CD14-positive monocyte (primary cell): ENCODE results near the gene USP30. TPM values are rescaled to one million over a fixed set of nuclear protein-coding genes. Genes with fewer than 3 reads are reported as not detected.
A peak's percentile ranks its signal among the peaks of the same experiment; 100 is the strongest.
"Not testable (repeated sequence)": the region's sequence is repeated elsewhere in the genome, so short reads cannot be mapped to it uniquely, and the experiment has no call there.

Experiments
- DNase-seq, 3 donors: peaks; one replicate each; pipeline ENCODE4 v3.0.0-alpha.2; 2011 to 2022
- H2AFZ ChIP-seq: 2 replicates; pipeline ENCODE4 v1.6.0; 2012; ENCODE audit warnings: mild to moderate bottlenecking, low read depth, low read length, inconsistent platforms; ENCODE audit not compliant: insufficient read depth, poor library complexity, severe bottlenecking
- H3K27ac ChIP-seq, 2 donors: 1 replicate in 1 of 2; 2 replicates in 1 of 2; pipeline ENCODE4 v1.5.1; 2012 to 2013; ENCODE audit warnings: low read length in 2 of 2, control low read depth in 1 of 2, inconsistent platforms in 1 of 2, low read depth in 1 of 2, mild to moderate bottlenecking in 1 of 2
- H3K27me3 ChIP-seq, 2 donors: one replicate each; pipeline versions ENCODE4 v1.6.0 to v1.6.1; 2011 to 2013; ENCODE audit warnings: low read length in 2 of 2; ENCODE audit not compliant: control insufficient read depth in 2 of 2, insufficient read depth in 2 of 2
- H3K36me3 ChIP-seq, 2 donors: replicated peaks in 1 of 2; 1 replicate in 1 of 2; 2 replicates in 1 of 2; pipeline versions ENCODE4 v1.5.1 to v1.6.1; 2012 to 2013; ENCODE audit warnings: low read length in 2 of 2, control low read depth in 1 of 2, inconsistent platforms in 1 of 2, mild to moderate bottlenecking in 1 of 2; ENCODE audit not compliant: insufficient read depth in 2 of 2, control insufficient read depth in 1 of 2
- H3K4me1 ChIP-seq, 2 donors: 1 replicate in 1 of 2; 2 replicates in 1 of 2; pipeline versions ENCODE4 v1.5.1 to v1.6.1; 2012 to 2013; ENCODE audit warnings: low read length in 2 of 2, control low read depth in 1 of 2, inconsistent platforms in 1 of 2, mild to moderate bottlenecking in 1 of 2, moderate library complexity in 1 of 2; ENCODE audit not compliant: insufficient read depth in 2 of 2, control insufficient read depth in 1 of 2
- H3K4me2 ChIP-seq: replicated peaks from 2 replicates; pipeline ENCODE3; 2012; ENCODE audit warnings: low read length, moderate library complexity, mild to moderate bottlenecking; ENCODE audit not compliant: poor library complexity, severe bottlenecking; ENCODE audit errors: extremely low read depth
- H3K4me3 ChIP-seq, 3 experiments: fragments of 200-600 bp in 1 of 3; sonication (generic) in 1 of 3; replicated peaks in 1 of 3; 1 replicate in 2 of 3; 2 replicates in 1 of 3; pipeline ENCODE4 v1.5.1; 2011 to 2013; ENCODE audit warnings: low read length in 3 of 3, mild to moderate bottlenecking in 3 of 3, control low read depth in 2 of 3, low read depth in 2 of 3, inconsistent platforms in 1 of 3, moderate library complexity in 1 of 3
- H3K79me2 ChIP-seq: 2 replicates; pipeline ENCODE4 v1.6.0; 2012; ENCODE audit warnings: mild to moderate bottlenecking, control low read depth, inconsistent platforms, low read length, moderate library complexity; ENCODE audit not compliant: insufficient read depth
- H3K9ac ChIP-seq: 2 replicates; pipeline ENCODE4 v1.6.0; 2017; ENCODE audit warnings: low read length, mild to moderate bottlenecking; ENCODE audit not compliant: insufficient read depth, poor library complexity, severe bottlenecking
- H3K9me3 ChIP-seq, 2 donors: replicated peaks in 1 of 2; 1 replicate in 1 of 2; 2 replicates in 1 of 2; pipeline versions ENCODE4 v1.5.1 to v1.6.1; 2012 to 2013; ENCODE audit warnings: low read length in 2 of 2, control low read depth in 1 of 2; ENCODE audit not compliant: control insufficient read depth in 1 of 2, insufficient read depth in 1 of 2
- H4K20me1 ChIP-seq: 2 replicates; pipeline ENCODE4 v1.6.0; 2012; ENCODE audit warnings: mild to moderate bottlenecking, low read length, control low read depth, moderate library complexity; ENCODE audit not compliant: insufficient read depth
- H3K27ac Mint-ChIP-seq, 7 donors: one replicate each; pipeline ENCODE4 v1.8.0; 2020; ENCODE audit warnings: mild to moderate bottlenecking in 7 of 7, mixed read lengths in 7 of 7, moderate library complexity in 6 of 7, inconsistent platforms in 2 of 7
- H3K27me3 Mint-ChIP-seq, 3 donors: one replicate each; pipeline ENCODE4 v1.8.0; 2021 to 2022; ENCODE audit warnings: low read depth in 3 of 3, mild to moderate bottlenecking in 3 of 3, mixed read lengths in 3 of 3, moderate library complexity in 3 of 3, inconsistent platforms in 1 of 3
- H3K36me3 Mint-ChIP-seq, 2 donors: one replicate each; pipeline ENCODE4 v1.8.0; 2020; ENCODE audit warnings: mixed read lengths in 2 of 2, inconsistent platforms in 1 of 2, mild to moderate bottlenecking in 1 of 2
- H3K4me1 Mint-ChIP-seq: one replicate; pipeline ENCODE4 v1.8.0; 2020; ENCODE audit warnings: mild to moderate bottlenecking, mixed read lengths
- H3K4me3 Mint-ChIP-seq, 2 donors: one replicate each; pipeline ENCODE4 v1.8.0; 2020; ENCODE audit warnings: mild to moderate bottlenecking in 2 of 2, mixed read lengths in 2 of 2, moderate library complexity in 1 of 2
- H3K9me3 Mint-ChIP-seq, 7 donors: one replicate each; pipeline ENCODE4 v1.8.0; 2020 to 2022; ENCODE audit warnings: mixed read lengths in 7 of 7, mild to moderate bottlenecking in 6 of 7, moderate library complexity in 6 of 7, inconsistent platforms in 2 of 7
- WGBS: methylation state at CpG from one replicate; pipeline ENCODE4 v1.1.5; 2013; ENCODE audit warnings: missing lambda C conversion rate; ENCODE audit not compliant: insufficient coverage; 5-methylcytosine and 5-hydroxymethylcytosine counted together
- intact Hi-C, 2 donors: fragments of 100-400 bp; cut with micrococcal nuclease; formaldehyde crosslinking; loops; one replicate each; pipeline versions ENCODE4 v1.15.0 to v1.15.1; 2023
- polyA plus RNA-seq, 3 donors: library from polyadenylated mRNA; depleted of rRNA in 1 of 3; unstranded in 2 of 3; stranded (reverse) in 1 of 3; fragments of 300-500 nt in 2 of 3; fragments of >200 nt in 1 of 3; fragmentation: Illumina TruSeq in 2 of 3; gene quantifications; 1 replicate in 2 of 3; 2 replicates in 1 of 3; pipeline ENCODE4 v1.2.3, GENCODE V29; 2012 to 2021
- TF ChIP-seq, protein P1 (sequence below): fragments of 200-600 bp; IDR thresholded peaks from one replicate; pipeline ENCODE4 v1.8.0; 2022; ENCODE audit warnings: antibody characterized with exemption, mild to moderate bottlenecking

The USP30 gene
- polyA plus RNA-seq, 3 donors, result 4.5 to 8.2 (median 6.8) TPM

DNA sequence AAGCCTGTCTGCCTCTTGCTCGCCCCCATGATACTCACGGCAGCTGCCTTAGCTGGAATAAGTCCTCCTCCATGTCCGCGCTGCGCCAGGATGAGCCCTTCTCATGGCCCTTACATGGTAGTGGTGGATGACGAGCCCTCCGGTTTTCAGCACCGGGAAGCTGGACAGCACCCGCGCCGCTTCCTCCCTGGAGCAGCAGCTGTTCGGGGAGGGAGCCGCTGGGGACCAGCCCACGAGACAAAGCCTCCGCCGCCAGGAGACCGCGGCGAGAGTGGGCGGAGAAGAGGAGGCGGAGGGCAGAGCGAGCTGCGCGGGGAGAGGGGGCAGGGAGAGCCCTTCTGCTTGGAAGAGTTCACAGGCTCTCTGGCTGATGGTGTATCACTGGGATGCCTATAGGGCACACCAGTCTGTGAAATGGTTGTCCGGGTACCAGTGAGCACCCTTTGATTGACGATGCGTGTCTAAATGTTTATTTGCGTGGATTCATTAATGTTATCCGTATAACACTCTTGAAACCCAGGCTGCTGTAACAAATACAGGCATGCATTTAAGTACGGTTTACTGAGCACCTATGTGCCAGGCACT lies 31.5 kb upstream of the USP30 start, which contains the start of gene SVOP:
Gene SVOP (minus strand): TSS at position 273 of the 585 bp plus-strand sequence. CDS start 200 bp downstream, at position 73.
- Mint-ChIP-seq H3K27ac (peak within 1 kb of the TSS in 1 of 7 donors; percentile 18), H3K4me1 (no peaks in the 10 kb centered on the region), H3K36me3 (no peaks in the 10 kb centered on the region), H3K27me3 (peaks cover 4 to 14% (median 6%) of the 10 kb centered on the region in 3 donors), H3K9me3 (peaks cover 0 to 2% (median 0%) of the 10 kb centered on the region in 7 donors), H3K4me3 (peak within 1 kb of the TSS in 1 of 2 donors; percentile 35)
- H3K27ac ChIP-seq, result no peak within 1 kb of the TSS
- no peaks in the 10 kb centered on the region for H3K9me3 ChIP-seq
- no peak within 1 kb of the TSS for H3K9ac ChIP-seq
- H3K36me3 ChIP-seq, result no peaks in the 10 kb centered on the region
- H2AFZ ChIP-seq, result no peak within 1 kb of the TSS
- H3K4me2 ChIP-seq, result no peak within 1 kb of the TSS
- no peaks in the 10 kb centered on the region for H3K79me2 ChIP-seq
- no peak within 1 kb of the TSS for H3K4me3 ChIP-seq
- intact Hi-C loops, result no loop called here
- no peaks in the 10 kb centered on the region for H3K4me1 ChIP-seq
- TF ChIP-seq, protein P1, sequence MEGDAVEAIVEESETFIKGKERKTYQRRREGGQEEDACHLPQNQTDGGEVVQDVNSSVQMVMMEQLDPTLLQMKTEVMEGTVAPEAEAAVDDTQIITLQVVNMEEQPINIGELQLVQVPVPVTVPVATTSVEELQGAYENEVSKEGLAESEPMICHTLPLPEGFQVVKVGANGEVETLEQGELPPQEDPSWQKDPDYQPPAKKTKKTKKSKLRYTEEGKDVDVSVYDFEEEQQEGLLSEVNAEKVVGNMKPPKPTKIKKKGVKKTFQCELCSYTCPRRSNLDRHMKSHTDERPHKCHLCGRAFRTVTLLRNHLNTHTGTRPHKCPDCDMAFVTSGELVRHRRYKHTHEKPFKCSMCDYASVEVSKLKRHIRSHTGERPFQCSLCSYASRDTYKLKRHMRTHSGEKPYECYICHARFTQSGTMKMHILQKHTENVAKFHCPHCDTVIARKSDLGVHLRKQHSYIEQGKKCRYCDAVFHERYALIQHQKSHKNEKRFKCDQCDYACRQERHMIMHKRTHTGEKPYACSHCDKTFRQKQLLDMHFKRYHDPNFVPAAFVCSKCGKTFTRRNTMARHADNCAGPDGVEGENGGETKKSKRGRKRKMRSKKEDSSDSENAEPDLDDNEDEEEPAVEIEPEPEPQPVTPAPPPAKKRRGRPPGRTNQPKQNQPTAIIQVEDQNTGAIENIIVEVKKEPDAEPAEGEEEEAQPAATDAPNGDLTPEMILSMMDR, result no peak
- H3K27me3 ChIP-seq, result peaks cover 0 to 11% of the 10 kb centered on the region in 2 donors
- DNase-seq, result peak in 2 of 3 donors; percentile 18 to 20
- no peaks in the 10 kb centered on the region for H4K20me1 ChIP-seq
- WGBS, result 8% methylated on average over 25 of the region's 30 CpGs

DNA sequence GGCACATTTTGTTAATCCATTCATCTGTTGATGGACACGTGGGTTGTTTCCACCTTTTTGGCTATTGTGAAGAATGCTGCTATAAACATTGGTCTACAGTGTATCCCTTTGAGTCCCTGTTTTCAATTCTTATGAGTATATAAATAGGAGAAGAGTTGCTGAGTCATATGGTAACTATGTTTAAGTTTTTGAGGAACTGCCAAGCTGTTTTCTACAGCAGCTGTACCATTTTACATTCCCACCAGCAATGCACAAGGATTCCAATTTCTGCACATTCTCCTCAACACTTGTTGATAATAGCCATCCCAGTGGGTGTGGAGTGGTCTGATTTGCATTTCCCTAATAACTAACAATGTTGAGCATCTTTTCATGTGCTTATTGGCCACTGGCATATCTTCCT lies 24.6 kb upstream of the USP30 start:
- no peaks in the 10 kb centered on the region for H3K4me1 ChIP-seq
- no peak overlapping the region for H3K4me2 ChIP-seq
- no peaks in the 10 kb centered on the region for H3K79me2 ChIP-seq
- intact Hi-C loops, result no loop called here
- no peak overlapping the region for H3K27ac ChIP-seq
- H3K9me3 ChIP-seq, result no peaks in the 10 kb centered on the region
- no CpG with 5 or more reads among the region's 1 CpG for WGBS
- Mint-ChIP-seq H3K4me3 (no peak overlapping the region), H3K4me1 (no peaks in the 10 kb centered on the region), H3K27me3 (peaks cover 0 to 10% (median 9%) of the 10 kb centered on the region in 3 donors), H3K27ac (no peak overlapping the region), H3K9me3 (peaks cover 0 to 3% (median 0%) of the 10 kb centered on the region in 7 donors), H3K36me3 (no peaks in the 10 kb centered on the region)
- H3K9ac ChIP-seq, result no peak overlapping the region
- H3K27me3 ChIP-seq, result no peaks in the 10 kb centered on the region
- no peak overlapping the region for H3K4me3 ChIP-seq
- TF ChIP-seq, protein P1, result no peak
- no peaks in the 10 kb centered on the region for H4K20me1 ChIP-seq
- DNase-seq, result peak in 1 of 3 donors; percentile 5
- no peak overlapping the region for H2AFZ ChIP-seq
- H3K36me3 ChIP-seq, result no peaks in the 10 kb centered on the region

DNA sequence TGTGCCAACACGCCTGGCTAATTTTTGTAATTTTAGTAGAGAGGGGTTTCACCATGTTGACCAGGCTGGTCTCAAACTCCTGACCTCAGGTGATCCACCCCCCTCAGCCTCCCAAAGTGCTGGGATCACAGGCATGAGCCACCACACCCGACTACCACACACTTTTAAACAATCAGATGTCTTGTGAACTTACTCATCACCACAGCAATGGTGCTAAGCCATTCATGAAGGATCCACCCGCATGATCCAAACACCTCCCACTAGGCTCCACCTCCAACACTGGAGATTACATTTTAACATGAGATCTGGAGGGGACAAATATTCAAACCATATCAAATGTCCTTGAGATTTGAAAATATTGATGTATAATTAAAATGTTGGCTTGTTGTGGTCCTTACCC lies 23.8 kb upstream of the USP30 start:
- H2AFZ ChIP-seq, H3K79me2 ChIP-seq, H3K4me1 ChIP-seq, H3K9me3 Mint-ChIP-seq, H3K4me3 ChIP-seq, H3K36me3 ChIP-seq, H3K27ac ChIP-seq, H3K36me3 Mint-ChIP-seq, H3K9me3 ChIP-seq, intact Hi-C loops, H3K27me3 ChIP-seq, H3K27ac Mint-ChIP-seq, H3K9ac ChIP-seq, H3K4me1 Mint-ChIP-seq, DNase-seq, H3K4me2 ChIP-seq, H4K20me1 ChIP-seq, H3K4me3 Mint-ChIP-seq: not testable (repeated sequence)
- 75% methylated on average over 1 of the region's 3 CpGs for WGBS
- H3K27me3 Mint-ChIP-seq, result peaks cover 0 to 13% (median 11%) of the 10 kb centered on the region in 3 donors
